Prostate gland (tissue), 2 donors: ENCODE measurements around the gene CNOT8.

ENCODE experiments used
- CTCF ChIP-seq, 4 experiments: fragments of 200-600 bp in 2 of 4; fragments of 450-650 bp in 2 of 4; sonication (generic) in 2 of 4; IDR thresholded peaks; 1 replicate in 3 of 4; 2 replicates in 1 of 4; pipeline ENCODE4 v1.5.1; 2016 to 2019; ENCODE audit warnings: antibody characterized with exemption in 4 of 4, mild to moderate bottlenecking in 2 of 4, moderate library complexity in 2 of 4
- POLR2A ChIP-seq: fragments of 450-650 bp; IDR thresholded peaks from one replicate; pipeline ENCODE4 v1.6.1; 2016; ENCODE audit warnings: antibody characterized with exemption, mild to moderate bottlenecking
- POLR2AphosphoS5 ChIP-seq: sonication (generic); formaldehyde crosslinking; IDR thresholded peaks from one replicate; pipeline ENCODE4 v1.6.1; 2017; ENCODE audit warnings: antibody characterized with exemption

DNA sequence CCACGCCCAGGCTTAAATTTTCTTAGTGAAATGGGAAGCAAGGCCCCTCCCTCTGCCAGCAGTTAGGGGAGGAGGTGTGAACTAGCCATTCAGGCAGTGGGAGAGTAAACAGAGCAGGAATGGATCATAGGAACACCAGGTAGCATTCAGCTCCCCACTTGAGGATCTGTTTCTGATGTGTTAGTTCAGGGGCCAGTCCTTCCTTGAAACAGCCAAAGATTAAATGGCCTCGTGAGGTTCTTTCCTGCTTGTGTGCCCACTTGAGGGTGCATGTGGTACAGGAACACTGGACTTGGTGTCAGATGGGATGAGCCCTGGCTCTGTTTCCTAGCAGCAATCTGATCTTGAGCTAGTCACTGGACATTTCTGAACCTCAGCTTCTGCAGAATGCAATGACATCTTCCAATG is 29.2 kb upstream of the CNOT8 start:
- TF ChIP-seq CTCF (IDR thresholded peaks at IDR 0.05) (no peak), POLR2A (no peak), POLR2AphosphoS5 (no peak)
